Aorta (tissue), 5 donors: ENCODE results near the gene PDGFRB. TPM values are rescaled to one million over a fixed set of nuclear protein-coding genes. Genes with fewer than 3 reads are reported as not detected.

Experiments used
- ATAC-seq: fragments of 200-7000 bp; cut with Tn5 transposase; one replicate; pipeline ENCODE4 v1.9.1; 2022; ENCODE audit warnings: moderate library complexity; ENCODE audit not compliant: low FRiP score
- DNase-seq, 2 donors: peaks; one replicate each; pipeline ENCODE4 v3.0.0-alpha.2; 2020
- H3K27ac ChIP-seq, 2 donors: one replicate each; pipeline ENCODE4 v1.5.1; 2013; ENCODE audit warnings: low read length in 2 of 2, mild to moderate bottlenecking in 2 of 2, moderate library complexity in 2 of 2, control low read depth in 1 of 2, inconsistent platforms in 1 of 2, low read depth in 1 of 2
- H3K27me3 ChIP-seq, 2 donors: one replicate each; pipeline ENCODE4 v1.6.1; 2013; ENCODE audit warnings: control low read depth in 1 of 2, low read length in 1 of 2, mild to moderate bottlenecking in 1 of 2, moderate library complexity in 1 of 2; ENCODE audit not compliant: insufficient read depth in 2 of 2, control insufficient read depth in 1 of 2
- H3K36me3 ChIP-seq, 2 donors: one replicate each; pipeline ENCODE4 v1.6.1; 2013; ENCODE audit warnings: control low read depth in 1 of 2, low read length in 1 of 2, mild to moderate bottlenecking in 1 of 2; ENCODE audit not compliant: insufficient read depth in 2 of 2, control insufficient read depth in 1 of 2
- H3K4me1 ChIP-seq, 2 donors: one replicate each; pipeline ENCODE4 v1.6.1; 2013; ENCODE audit warnings: low read length in 2 of 2, control low read depth in 1 of 2, mild to moderate bottlenecking in 1 of 2, moderate library complexity in 1 of 2; ENCODE audit not compliant: insufficient read depth in 2 of 2, control insufficient read depth in 1 of 2
- H3K4me3 ChIP-seq, 2 donors: one replicate each; pipeline ENCODE4 v1.5.1; 2013; ENCODE audit warnings: low read length in 2 of 2, control low read depth in 1 of 2, mild to moderate bottlenecking in 1 of 2
- H3K9me3 ChIP-seq: one replicate; pipeline ENCODE4 v1.6.1; 2013; ENCODE audit warnings: mild to moderate bottlenecking, low read length; ENCODE audit not compliant: control insufficient read depth
- WGBS, 2 donors: extraction: QIAGEN DNeasy Blood & Tissue Kit; methylation state at CpG; one replicate each; pipeline ENCODE4 v1.1.7; 2013; 5-methylcytosine and 5-hydroxymethylcytosine counted together
- intact Hi-C, 2 donors: fragments of 100-400 bp; cut with DNase I; formaldehyde crosslinking; loops; one replicate each; pipeline versions ENCODE4 v1.14.2 to v1.15.0; 2022
- long read RNA-seq, 2 donors: library from polyadenylated mRNA; unstranded; transcript quantifications; one replicate each; pipeline ENCODE4 v2.0.0, GENCODE V29; 2020 to 2021
- polyA plus RNA-seq, 2 donors: library from polyadenylated mRNA; stranded (reverse); fragments of 200-250 nt; gene quantifications; one replicate each; pipeline ENCODE4 v1.2.3, GENCODE V29; 2013
- total RNA-seq, 2 donors: library from RNA; stranded (reverse); fragmentation: NEBNext Ultra II Directional; extraction: Animal tissue kit (Norgen Biotek cat#: 25700); gene quantifications; one replicate each; pipeline ENCODE4 v1.2.1, GENCODE V29; 2021
- donor health status: healthy with polysubstance abuse.
- donor health status: Bipolar disorder and iron deficiency.
- donor health status: DM: no; HTN: no; CAD: no.
- donor health status: DM: no; HTN: no; CAD: no.
- donor health status: DM: yes; HTN: yes; CAD: no.

Gene PDGFRB
- total RNA-seq (100 to 1,000 TPM; 217 to 360 TPM), polyA plus RNA-seq (100 to 1,000 TPM in 1 of 2 donors, 10 to 100 TPM in 1; 44.0 to 353 TPM)
- long read RNA-seq, donor 1, transcript PDGFRB-211 (2 exons, 1,023 nt): major isoform, 5 of 329 reads
- long read RNA-seq, donor 1, partial matches to known transcripts: 89 of 329 reads
- long read RNA-seq, donor 1, other reads (novel, unspliced or antisense): 235 of 329 reads
- long read RNA-seq, donor 2, full-length matches to known transcripts: 18 of 111 reads
- long read RNA-seq, donor 2, partial matches to known transcripts: 70 of 111 reads
- long read RNA-seq, donor 2, other reads (novel, unspliced or antisense): 23 of 111 reads

GRCh38 chr5:150155258-150156026 is at the start of gene PDGFRB:
PDGFRB (minus strand) TSS chr5:150155845; CDS start chr5:150137047, 18,798 bp downstream.
- DNase-seq (peak; percentile 95 to 96), ATAC-seq (peak; percentile 90)
- peaks cover 2 to 3% of the 10 kb centered on the region in 2 donors for H3K4me1 ChIP-seq
- intact Hi-C loops: loop anchor here in 1 of 2 donors (2.0 kb wide), 1 partner anchor 17 kb away; no protein-coding TSS in a partner anchor
- H3K36me3 ChIP-seq: no peaks in the 10 kb centered on the region
- no peaks in the 10 kb centered on the region for H3K27me3 ChIP-seq
- peak within 1 kb of the TSS; percentile 42 to 98 for H3K4me3 ChIP-seq
- H3K9me3 ChIP-seq: no peaks in the 10 kb centered on the region
- 0 to 3% methylated on average over 15 to 17 of the region's 17 CpGs for WGBS, 2 donors
- H3K27ac ChIP-seq: peak within 1 kb of the TSS; percentile 71 to 97

- no peak for DNase-seq
- Histone ChIP-seq H3K27me3 (no peaks in the 10 kb centered on the region), H3K9me3 (no peaks in the 10 kb centered on the region), H3K4me1 (no peaks in the 10 kb centered on the region), H3K27ac (no peak overlapping the region), H3K4me3 (no peak overlapping the region), H3K36me3 (no peaks in the 10 kb centered on the region)
- WGBS, 2 donors: 96% methylated on average over 13 of the region's 13 CpGs
- no peak for ATAC-seq
- intact Hi-C loops: no loop called here
Measured at GRCh38 chr5:150204590-150204960, 48.9 kb upstream of the PDGFRB start.

GRCh38 chr5:150203832-150204589 is 48.4 kb upstream of the PDGFRB start:
- no peaks in the 10 kb centered on the region for H3K27me3 ChIP-seq
- 80 to 81% methylated on average over 12 of the region's 12 CpGs for WGBS, 2 donors
- H3K4me3 ChIP-seq: no peak overlapping the region
- H3K4me1 ChIP-seq: no peaks in the 10 kb centered on the region
- DNase-seq (no peak), ATAC-seq (no peak)
- H3K9me3 ChIP-seq: no peaks in the 10 kb centered on the region
- intact Hi-C loops: no loop called here
- H3K27ac ChIP-seq: no peak overlapping the region
- no peaks in the 10 kb centered on the region for H3K36me3 ChIP-seq

GRCh38 chr5:150202501-150202900 is 46.9 kb upstream of the PDGFRB start:
- Histone ChIP-seq H3K27me3 (no peaks in the 10 kb centered on the region), H3K36me3 (no peaks in the 10 kb centered on the region), H3K4me3 (no peak overlapping the region), H3K9me3 (no peaks in the 10 kb centered on the region), H3K27ac (no peak overlapping the region), H3K4me1 (no peaks in the 10 kb centered on the region)
- intact Hi-C loops: no loop called here
- DNase-seq (no peak), ATAC-seq (no peak)
- 95% methylated on average over 10 of the region's 10 CpGs for WGBS, 2 donors

- H3K4me3 ChIP-seq: no peak overlapping the region
- H3K27me3 ChIP-seq: no peaks in the 10 kb centered on the region
- WGBS, 2 donors: 95 to 97% methylated on average over 1 of the region's 1 CpG
- no peak overlapping the region for H3K27ac ChIP-seq
- intact Hi-C loops: no loop called here
- no peak for DNase-seq
- no peaks in the 10 kb centered on the region for H3K4me1 ChIP-seq
- no peaks in the 10 kb centered on the region for H3K9me3 ChIP-seq
- no peaks in the 10 kb centered on the region for H3K36me3 ChIP-seq
- ATAC-seq: no peak
Measured at GRCh38 chr5:150197476-150197875, 41.8 kb upstream of the PDGFRB start.

GRCh38 chr5:150196986-150197385 is 41.3 kb upstream of the PDGFRB start:
- Histone ChIP-seq H3K27me3 (no peaks in the 10 kb centered on the region), H3K4me1 (no peaks in the 10 kb centered on the region), H3K27ac (no peak overlapping the region), H3K36me3 (no peaks in the 10 kb centered on the region), H3K9me3 (no peaks in the 10 kb centered on the region), H3K4me3 (no peak overlapping the region)
- DNase-seq (no peak), ATAC-seq (no peak)
- intact Hi-C loops: no loop called here
- WGBS, 2 donors: 96 to 97% methylated on average over 16 of the region's 16 CpGs

GRCh38 chr5:150196514-150196913 is 40.9 kb upstream of the PDGFRB start:
- Histone ChIP-seq H3K4me3 (no peak overlapping the region), H3K9me3 (no peaks in the 10 kb centered on the region), H3K4me1 (no peaks in the 10 kb centered on the region), H3K36me3 (no peaks in the 10 kb centered on the region), H3K27me3 (no peaks in the 10 kb centered on the region), H3K27ac (no peak overlapping the region)
- ATAC-seq (no peak), DNase-seq (peak in 1 of 2 donors; percentile 70)
- 81 to 83% methylated on average over 5 of the region's 5 CpGs for WGBS, 2 donors
- intact Hi-C loops: no loop called here

- H3K36me3 ChIP-seq: no peaks in the 10 kb centered on the region
- H3K4me3 ChIP-seq: no peak overlapping the region
- DNase-seq: no peak
- no peaks in the 10 kb centered on the region for H3K4me1 ChIP-seq
- no peaks in the 10 kb centered on the region for H3K9me3 ChIP-seq
- no peak for ATAC-seq
- WGBS, 2 donors: 86 to 88% methylated on average over 9 of the region's 9 CpGs
- intact Hi-C loops: no loop called here
- no peak overlapping the region for H3K27ac ChIP-seq
- no peaks in the 10 kb centered on the region for H3K27me3 ChIP-seq
Measured at GRCh38 chr5:150195736-150196485, 40.3 kb upstream of the PDGFRB start.
